ENCODE measurements around the gene SLC43A3.
A peak's percentile ranks its signal among the peaks of the same experiment; 100 is the strongest.

SLC43A3 gene

GRCh38 chr11:57413681-57414080 lies 13.2 kb downstream of the SLC43A3 start:
- DNase-seq (ENCODE audit: low read depth), result no peak
- H3K4me3 ChIP-seq (ENCODE audit: low read depth, low read length), result no peak overlapping the region
- no peak for TF ChIP-seq CTCF (conservative IDR thresholded peaks at IDR 0.05; ENCODE audit: low read depth, low read length)

- H3K4me3 ChIP-seq (ENCODE audit: low read depth, low read length), result no peak overlapping the region
- TF ChIP-seq CTCF (conservative IDR thresholded peaks at IDR 0.05; ENCODE audit: low read depth, low read length), result no peak
- DNase-seq (ENCODE audit: low read depth), result peak; percentile 96
Observed at GRCh38 chr11:57410287-57410686, 16.6 kb downstream of the SLC43A3 start.

- no peak overlapping the region for H3K4me3 ChIP-seq (ENCODE audit: low read depth, low read length)
- DNase-seq (ENCODE audit: low read depth), result no peak
- no peak for TF ChIP-seq CTCF (conservative IDR thresholded peaks at IDR 0.05; ENCODE audit: low read depth, low read length)
Observed at GRCh38 chr11:57409321-57410100, 17.4 kb downstream of the SLC43A3 start.

GRCh38 chr11:57408771-57409170 lies 18.1 kb downstream of the SLC43A3 start:
- no peak for TF ChIP-seq CTCF (conservative IDR thresholded peaks at IDR 0.05; ENCODE audit: low read depth, low read length)

GRCh38 chr11:57407941-57408475 lies 18.9 kb downstream of the SLC43A3 start:
- H3K4me3 ChIP-seq (ENCODE audit: low read depth, low read length), result no peak overlapping the region
- no peak for DNase-seq (ENCODE audit: low read depth)
- no peak for TF ChIP-seq CTCF (conservative IDR thresholded peaks at IDR 0.05; ENCODE audit: low read depth, low read length)

More at GRCh38 chr11:57408771-57409170, 18.1 kb downstream of the SLC43A3 start:
- no peak overlapping the region for H3K4me3 ChIP-seq (ENCODE audit: low read depth, low read length)
- no peak for DNase-seq (ENCODE audit: low read depth)

- H3K4me3 ChIP-seq (ENCODE audit: low read depth, low read length), result no peak overlapping the region
- TF ChIP-seq CTCF (conservative IDR thresholded peaks at IDR 0.05; ENCODE audit: low read depth, low read length), result no peak
- no peak for DNase-seq (ENCODE audit: low read depth)
Observed at GRCh38 chr11:57407010-57407920, 19.7 kb downstream of the SLC43A3 start.

All from choroid plexus epithelial cell (primary cell).